ENCODE measurements around the gene SLFN5. TPM values are rescaled to one million over a fixed set of nuclear protein-coding genes. Genes with fewer than 3 reads are reported as not detected.
A peak's percentile ranks its signal among the peaks of the same experiment; 100 is the strongest.

Gene SLFN5
- total RNA-seq, 1 donor from 2014 or later = 16.8 TPM

GRCh38 chr17:35241520-35241919 is 1.4 kb upstream of the SLFN5 start:
- H3K27me3 Mint-ChIP-seq (ENCODE audit: unreplicated experiment) = peaks cover 7% of the 10 kb centered on the region
- TF ChIP-seq, protein P1, sequence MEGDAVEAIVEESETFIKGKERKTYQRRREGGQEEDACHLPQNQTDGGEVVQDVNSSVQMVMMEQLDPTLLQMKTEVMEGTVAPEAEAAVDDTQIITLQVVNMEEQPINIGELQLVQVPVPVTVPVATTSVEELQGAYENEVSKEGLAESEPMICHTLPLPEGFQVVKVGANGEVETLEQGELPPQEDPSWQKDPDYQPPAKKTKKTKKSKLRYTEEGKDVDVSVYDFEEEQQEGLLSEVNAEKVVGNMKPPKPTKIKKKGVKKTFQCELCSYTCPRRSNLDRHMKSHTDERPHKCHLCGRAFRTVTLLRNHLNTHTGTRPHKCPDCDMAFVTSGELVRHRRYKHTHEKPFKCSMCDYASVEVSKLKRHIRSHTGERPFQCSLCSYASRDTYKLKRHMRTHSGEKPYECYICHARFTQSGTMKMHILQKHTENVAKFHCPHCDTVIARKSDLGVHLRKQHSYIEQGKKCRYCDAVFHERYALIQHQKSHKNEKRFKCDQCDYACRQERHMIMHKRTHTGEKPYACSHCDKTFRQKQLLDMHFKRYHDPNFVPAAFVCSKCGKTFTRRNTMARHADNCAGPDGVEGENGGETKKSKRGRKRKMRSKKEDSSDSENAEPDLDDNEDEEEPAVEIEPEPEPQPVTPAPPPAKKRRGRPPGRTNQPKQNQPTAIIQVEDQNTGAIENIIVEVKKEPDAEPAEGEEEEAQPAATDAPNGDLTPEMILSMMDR (IDR thresholded peaks at IDR 0.05; ENCODE audit: partially characterized antibody, unreplicated experiment) = no peak
- no peak overlapping the region for H3K27ac Mint-ChIP-seq (ENCODE audit: unreplicated experiment)

GRCh38 chr17:35242158-35242804 is 591 bp upstream of the SLFN5 start:
- TF ChIP-seq, protein P1 (IDR thresholded peaks at IDR 0.05; ENCODE audit: partially characterized antibody, unreplicated experiment) = peak; percentile 27
- Mint-ChIP-seq H3K36me3 (ENCODE audit: unreplicated experiment) (no peaks in the 10 kb centered on the region), H3K27ac (ENCODE audit: unreplicated experiment) (peak overlapping the region; percentile 40), H3K9me3 (ENCODE audit: unreplicated experiment) (no peaks in the 10 kb centered on the region), H3K4me1 (ENCODE audit: low read depth, unreplicated experiment) (peaks cover 9% of the 10 kb centered on the region), H3K4me3 (ENCODE audit: unreplicated experiment) (peak overlapping the region; percentile 96), H3K27me3 (ENCODE audit: unreplicated experiment) (peaks cover 7% of the 10 kb centered on the region)
- peak; percentile 40 for DNase-seq

More at GRCh38 chr17:35241520-35241919, 1.4 kb upstream of the SLFN5 start:
- DNase-seq = no peak
- H3K4me1 Mint-ChIP-seq (ENCODE audit: low read depth, unreplicated experiment) = peaks cover 9% of the 10 kb centered on the region
- H3K4me3 Mint-ChIP-seq (ENCODE audit: unreplicated experiment) = peak overlapping the region; percentile 96
- no peaks in the 10 kb centered on the region for H3K9me3 Mint-ChIP-seq (ENCODE audit: unreplicated experiment)
- H3K36me3 Mint-ChIP-seq (ENCODE audit: unreplicated experiment) = no peaks in the 10 kb centered on the region

GRCh38 chr17:35243561-35244340 is 879 bp downstream of the SLFN5 start:
- Mint-ChIP-seq H3K36me3 (ENCODE audit: unreplicated experiment) (no peaks in the 10 kb centered on the region), H3K4me1 (ENCODE audit: low read depth, unreplicated experiment) (peaks cover 9% of the 10 kb centered on the region), H3K27me3 (ENCODE audit: unreplicated experiment) (peaks cover 7% of the 10 kb centered on the region), H3K9me3 (ENCODE audit: unreplicated experiment) (no peaks in the 10 kb centered on the region), H3K4me3 (ENCODE audit: unreplicated experiment) (peak overlapping the region; percentile 96), H3K27ac (ENCODE audit: unreplicated experiment) (peak overlapping the region; percentile 89)
- TF ChIP-seq, protein P1 (IDR thresholded peaks at IDR 0.05; ENCODE audit: partially characterized antibody, unreplicated experiment) = no peak
- DNase-seq = peak; percentile 23

DNA sequence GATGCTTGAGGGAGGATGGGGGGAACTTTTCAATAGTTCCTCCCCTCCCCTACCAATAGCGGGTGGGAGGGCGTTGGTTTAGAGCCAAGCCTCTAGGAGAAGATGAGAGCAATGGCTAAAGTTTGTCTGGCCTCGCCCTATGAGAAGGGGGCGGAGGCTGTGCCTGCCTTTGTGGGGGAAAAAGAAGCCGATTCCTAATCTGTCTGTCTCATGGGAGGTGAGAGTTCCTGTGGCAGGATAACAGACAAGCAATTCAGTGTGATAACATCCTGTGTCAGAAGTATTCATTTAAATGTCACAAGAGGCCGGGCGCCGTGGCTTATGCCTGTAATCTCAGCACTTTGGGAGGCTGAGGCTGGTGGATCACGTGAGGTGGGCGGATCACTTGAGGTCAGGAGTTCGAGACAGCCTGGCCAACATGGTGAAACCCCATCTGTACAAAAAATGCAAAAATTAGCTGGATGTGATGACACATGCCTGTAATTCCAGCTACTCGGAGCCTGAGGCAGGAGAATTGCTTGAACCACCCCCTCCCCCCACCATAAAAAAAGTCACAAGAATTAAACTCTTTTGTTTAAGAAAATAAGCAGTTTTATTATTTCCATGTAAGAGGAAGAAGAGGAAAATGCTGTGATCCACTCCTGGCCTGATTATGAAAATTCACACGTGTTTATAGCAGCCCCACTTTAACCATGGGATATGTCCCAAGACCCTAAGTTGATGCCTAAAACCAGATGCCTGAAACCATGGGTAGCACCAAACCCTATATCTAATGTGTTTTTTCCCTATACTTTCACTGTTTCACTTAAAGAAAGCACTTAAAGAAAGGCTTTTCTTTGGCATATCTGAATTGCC is 1.7 kb downstream of the SLFN5 start:
- Mint-ChIP-seq H3K4me3 (ENCODE audit: unreplicated experiment) (peak overlapping the region; percentile 96), H3K9me3 (ENCODE audit: unreplicated experiment) (no peaks in the 10 kb centered on the region), H3K27me3 (ENCODE audit: unreplicated experiment) (peaks cover 7% of the 10 kb centered on the region), H3K4me1 (ENCODE audit: low read depth, unreplicated experiment) (peaks cover 9% of the 10 kb centered on the region), H3K36me3 (ENCODE audit: unreplicated experiment) (no peaks in the 10 kb centered on the region), H3K27ac (ENCODE audit: unreplicated experiment) (peak overlapping the region; percentile 89)
- TF ChIP-seq, protein P1 (IDR thresholded peaks at IDR 0.05; ENCODE audit: partially characterized antibody, unreplicated experiment) = no peak
- DNase-seq = peak; percentile 40

Data from glutamatergic neuron (in vitro differentiated cells).